HG03460 (cell line): ENCODE measurements around the gene ERICH4.
"Not testable (repeated sequence)": the region's sequence is repeated elsewhere in the genome, so short reads cannot be mapped to it uniquely, and the experiment has no call there.

Experiments used
- ATAC-seq: cut with Tn5 transposase; IDR thresholded peaks from one replicate; pipeline ENCODE4 v1.9.1; 2021; ENCODE audit not compliant: unreplicated experiment

ERICH4 gene

DNA sequence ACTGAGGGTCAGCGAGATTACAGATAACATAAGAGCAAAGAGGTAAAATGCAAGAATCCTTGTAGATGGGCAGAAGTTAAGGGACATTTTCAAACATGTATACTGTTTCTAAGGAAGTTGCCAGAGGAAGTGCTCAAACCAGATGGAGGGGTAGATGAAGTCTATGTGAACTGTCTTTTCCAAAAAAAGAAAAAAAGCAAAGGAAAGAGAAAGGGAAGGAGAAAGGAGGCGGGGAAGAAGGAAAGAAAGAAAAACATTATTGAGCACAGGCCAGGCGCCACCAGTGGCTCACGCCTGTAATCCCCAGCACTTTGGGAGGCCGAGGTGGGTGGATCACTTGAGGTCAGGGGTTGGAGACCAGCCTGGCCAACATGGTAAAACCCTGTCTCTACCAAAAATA, 8.5 kb upstream of the ERICH4 start:
- no peak for ATAC-seq

DNA sequence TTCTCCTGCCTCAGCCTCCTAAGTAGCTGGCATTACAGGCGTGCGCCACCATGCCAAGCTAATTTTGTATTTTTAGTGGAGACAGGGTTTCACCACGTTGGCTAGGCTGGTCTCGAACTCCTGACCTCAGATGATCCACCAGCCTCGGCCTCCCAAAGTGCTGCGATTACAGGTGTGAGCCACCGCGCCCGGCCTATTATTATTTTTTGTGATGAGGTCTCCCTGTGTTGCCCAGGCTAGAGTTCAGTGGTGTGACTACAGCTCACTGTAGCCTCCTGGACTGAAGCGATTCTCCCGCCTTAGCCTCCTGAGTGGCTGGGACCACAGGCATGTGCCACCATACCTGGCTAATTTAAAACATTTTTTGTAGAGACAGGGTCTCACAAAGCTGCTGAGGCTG, 7.6 kb upstream of the ERICH4 start:
- ATAC-seq, result not testable (repeated sequence)

DNA sequence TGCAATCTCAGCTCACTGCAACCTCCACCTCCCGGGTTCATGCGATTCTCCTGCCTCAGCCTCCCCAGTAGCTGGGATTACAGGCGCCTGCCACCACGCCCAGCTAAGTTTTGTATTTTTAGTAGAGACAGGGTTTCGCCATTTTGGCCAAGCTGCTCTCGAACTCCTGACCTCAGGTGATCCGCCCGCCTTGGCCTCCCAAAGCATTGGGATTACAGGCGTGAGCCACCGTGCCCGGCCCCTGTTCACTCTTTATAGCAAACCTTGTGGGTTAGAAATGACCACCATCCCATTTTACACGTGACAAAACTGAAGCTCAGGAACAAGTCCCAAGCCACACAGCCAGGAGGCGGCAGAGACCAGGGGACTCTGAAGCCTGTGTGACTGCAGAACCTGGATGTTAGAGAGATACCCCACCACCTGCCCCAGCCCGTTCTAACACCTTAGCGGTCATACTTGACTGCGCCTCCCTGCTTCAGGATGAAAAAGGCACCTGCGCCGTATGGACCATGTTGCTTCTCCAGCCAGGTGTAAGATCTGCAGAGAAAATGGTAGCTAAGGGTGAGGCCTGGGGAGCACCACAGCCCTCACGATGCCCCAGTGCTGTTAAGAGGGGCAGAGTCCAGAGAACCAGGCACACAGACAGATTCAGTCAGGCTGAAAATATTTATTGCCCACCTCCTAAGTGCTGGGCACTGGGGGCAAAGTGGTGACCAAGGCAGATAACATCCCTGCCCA, 6.9 kb upstream of the ERICH4 start:
- no peak for ATAC-seq

DNA sequence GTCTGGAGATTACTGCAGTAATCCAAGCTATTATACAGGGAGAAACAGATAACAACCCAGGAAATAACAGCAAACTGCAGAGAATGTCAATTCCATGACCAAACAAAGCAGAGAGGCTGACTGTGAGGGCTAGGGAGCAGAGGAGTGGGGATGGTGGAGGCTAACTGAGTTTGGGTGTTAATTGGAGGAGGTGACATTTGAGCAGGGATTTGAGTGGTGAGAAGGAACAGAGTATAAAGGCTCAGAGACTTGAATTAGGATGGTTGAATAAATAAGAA, 6.3 kb upstream of the ERICH4 start:
- no peak for ATAC-seq

DNA sequence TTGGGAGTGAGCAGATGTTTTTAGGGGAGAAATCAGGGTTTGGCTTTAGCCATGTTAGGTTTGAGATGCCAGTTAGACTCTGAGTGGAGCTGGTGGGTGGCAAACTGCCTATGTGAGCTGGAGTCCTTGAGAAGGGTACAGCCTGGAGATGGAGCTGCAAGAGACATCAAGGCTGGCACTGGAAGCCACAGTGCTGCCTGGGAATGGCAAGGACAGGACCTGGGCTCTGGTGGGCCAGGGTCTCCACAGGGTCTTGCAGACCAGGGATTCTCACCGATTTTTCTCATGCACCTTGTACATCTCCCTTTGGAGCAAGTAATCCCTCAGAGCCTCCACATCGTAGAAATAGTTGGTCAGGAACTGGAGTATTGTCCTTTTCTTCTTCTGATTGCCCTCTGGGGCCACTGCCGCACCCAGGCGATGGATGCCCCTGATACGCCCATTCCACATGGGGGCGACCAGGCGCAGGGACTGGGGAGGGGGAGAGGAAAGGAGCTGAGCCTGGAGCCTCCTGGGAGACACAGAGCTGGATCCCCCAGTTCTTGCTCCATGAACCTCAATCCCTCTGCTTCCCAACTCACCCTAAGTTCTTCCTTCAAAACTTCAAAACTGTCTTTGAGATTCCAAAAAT, 4.9 kb upstream of the ERICH4 start:
- ATAC-seq, result no peak

DNA sequence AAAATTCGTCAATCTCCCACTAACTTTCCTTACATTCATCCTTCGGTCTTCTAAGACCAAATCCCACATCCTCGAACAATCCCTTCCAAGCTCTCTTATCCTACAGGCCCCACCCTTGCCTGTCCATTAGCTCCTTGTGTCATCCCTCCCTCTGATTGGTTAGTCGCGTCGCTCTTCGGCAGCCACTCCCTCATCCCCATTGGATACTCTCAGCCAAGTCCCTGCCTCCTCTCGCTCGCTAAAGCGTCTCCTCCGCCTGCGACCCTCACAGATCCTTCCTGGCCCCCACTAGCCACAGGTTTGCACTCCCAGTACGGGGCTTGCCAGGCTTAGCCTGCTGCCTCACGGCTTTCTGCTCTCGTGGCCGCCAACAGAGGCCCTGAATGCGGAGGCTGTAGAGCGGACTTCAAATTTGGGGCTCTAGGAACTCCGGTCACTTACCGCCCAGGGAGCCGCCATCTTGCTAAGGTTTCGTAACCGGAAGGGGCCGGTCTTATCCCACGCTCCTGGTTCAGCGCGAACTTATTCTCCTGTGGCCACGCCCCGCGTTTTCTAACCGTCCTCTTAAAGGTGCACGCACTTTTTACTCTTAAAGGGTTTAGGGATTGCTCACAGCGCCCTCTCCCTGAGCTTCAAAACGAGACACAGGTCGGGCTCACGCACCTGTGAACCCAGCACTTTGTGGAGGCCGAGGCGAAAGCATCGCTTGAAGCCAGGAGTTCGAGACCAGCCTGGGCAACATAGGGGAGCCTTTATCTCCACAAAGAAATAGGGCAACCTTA, 3.3 kb upstream of the ERICH4 start, which contains the start of gene DMAC2:
Gene DMAC2, minus strand, starts transcription at position 472 of the 782 bp plus-strand sequence. Its CDS starts 13 bp downstream, at position 459.
- peak; percentile 91 for ATAC-seq

DNA sequence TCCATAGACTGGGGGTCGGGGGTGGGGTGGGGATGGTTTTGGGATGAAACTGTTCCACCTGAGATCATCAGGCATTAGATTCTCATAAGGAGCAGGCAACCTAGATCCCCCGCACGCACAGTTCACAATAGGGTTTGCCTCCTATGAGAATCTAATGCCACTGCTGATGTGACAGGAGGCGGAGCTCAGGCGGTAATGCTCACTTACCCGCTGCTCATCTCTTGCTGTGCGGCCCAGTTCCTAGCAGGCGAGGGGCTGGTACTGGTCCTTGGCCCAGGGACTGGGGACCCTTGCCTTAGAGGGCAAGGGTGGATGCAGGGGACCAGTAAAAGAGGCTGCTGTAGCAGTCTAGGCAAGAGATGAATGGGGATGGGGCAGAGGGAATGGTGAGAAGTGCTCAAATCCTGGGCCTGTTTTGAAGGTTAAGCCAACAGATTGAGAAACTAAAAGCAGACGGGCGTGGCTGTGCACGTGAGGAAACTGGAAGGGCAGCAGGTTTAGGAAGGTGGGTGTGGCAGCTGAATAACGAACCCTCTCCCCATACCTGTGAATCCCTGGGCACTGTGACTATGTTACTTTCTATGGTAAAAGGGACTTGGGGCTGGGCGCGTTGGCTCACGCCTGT, 1.5 kb upstream of the ERICH4 start:
- no peak for ATAC-seq

DNA sequence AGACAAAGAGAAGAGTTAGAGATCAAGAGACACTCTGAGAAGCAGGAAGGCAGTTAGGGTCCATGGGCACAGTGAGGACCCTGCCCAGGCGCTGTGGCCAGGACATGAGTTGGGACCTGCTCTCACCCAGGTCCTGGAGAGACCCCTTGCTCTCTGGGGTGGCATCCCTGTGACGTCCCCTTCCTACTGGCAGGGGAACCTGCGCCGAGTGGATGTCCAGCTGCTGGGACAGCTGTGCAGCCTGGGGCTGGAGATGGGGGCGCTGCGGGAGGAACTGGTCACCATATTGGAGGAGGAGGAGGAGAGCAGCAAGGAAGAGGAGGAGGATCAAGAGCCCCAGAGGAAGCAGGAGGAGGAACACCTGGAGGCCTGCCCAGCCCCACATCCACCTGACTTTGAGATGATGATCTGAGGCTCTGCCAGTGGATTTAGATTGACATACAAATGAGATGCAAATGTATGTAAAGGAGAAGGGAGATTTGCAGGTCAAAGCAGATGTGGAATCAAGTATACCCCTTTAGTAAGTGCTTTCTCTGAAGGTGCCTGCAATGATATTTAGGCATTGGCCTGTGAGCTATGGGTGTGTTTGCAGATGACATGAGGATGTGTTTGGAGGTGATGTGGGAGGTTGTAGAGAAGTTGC, 978 bp downstream of the ERICH4 start:
- no peak for ATAC-seq

DNA sequence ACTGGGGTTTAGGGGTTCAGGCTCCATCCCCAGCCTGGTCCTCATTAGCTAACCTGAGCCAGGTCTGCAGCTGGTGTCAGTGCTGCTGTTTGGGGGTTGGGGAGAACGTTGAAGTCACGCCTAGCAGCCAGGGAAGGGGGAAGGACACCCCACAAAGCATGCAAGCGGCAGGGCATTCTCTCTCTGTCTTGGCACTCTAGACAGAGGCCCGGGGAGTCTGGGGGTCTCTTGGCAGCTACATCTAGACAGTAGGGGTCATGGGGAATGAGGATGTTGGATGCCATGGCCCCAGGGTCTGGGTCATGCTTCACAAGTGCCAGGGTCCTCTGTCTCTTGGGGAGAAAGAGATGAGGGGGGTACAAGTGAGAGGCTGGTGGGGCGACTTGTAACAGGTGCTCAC, 2.6 kb downstream of the ERICH4 start:
- ATAC-seq, result no peak

DNA sequence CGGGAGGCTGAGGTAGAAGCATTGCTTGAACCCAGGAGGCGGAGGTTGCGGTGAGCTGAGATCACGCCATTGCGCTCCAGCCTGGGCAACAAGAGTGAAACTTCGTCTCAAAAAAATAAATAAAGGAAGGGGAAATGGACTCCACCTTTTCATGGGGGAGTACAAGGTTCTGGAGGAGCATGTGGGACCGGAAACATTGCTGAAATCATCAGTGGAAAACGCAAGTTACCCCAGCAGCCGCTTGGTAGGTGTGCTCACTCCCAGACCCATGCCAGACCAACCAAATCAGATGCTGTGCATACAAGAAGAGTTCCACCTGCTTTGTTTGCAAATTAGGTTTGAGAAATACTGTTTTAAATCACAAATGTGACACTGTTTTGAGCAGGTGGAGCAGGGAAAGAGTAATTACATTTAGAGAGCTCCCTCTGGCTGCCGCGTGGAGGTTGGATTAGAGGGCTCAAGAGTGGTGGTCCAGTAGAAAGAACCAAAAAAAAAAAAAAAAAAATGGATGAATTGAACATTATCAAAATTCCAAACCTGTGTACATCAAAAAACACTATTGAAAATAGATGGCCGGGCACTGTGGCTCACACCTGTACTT, 4.9 kb downstream of the ERICH4 start:
- ATAC-seq, result no peak

DNA sequence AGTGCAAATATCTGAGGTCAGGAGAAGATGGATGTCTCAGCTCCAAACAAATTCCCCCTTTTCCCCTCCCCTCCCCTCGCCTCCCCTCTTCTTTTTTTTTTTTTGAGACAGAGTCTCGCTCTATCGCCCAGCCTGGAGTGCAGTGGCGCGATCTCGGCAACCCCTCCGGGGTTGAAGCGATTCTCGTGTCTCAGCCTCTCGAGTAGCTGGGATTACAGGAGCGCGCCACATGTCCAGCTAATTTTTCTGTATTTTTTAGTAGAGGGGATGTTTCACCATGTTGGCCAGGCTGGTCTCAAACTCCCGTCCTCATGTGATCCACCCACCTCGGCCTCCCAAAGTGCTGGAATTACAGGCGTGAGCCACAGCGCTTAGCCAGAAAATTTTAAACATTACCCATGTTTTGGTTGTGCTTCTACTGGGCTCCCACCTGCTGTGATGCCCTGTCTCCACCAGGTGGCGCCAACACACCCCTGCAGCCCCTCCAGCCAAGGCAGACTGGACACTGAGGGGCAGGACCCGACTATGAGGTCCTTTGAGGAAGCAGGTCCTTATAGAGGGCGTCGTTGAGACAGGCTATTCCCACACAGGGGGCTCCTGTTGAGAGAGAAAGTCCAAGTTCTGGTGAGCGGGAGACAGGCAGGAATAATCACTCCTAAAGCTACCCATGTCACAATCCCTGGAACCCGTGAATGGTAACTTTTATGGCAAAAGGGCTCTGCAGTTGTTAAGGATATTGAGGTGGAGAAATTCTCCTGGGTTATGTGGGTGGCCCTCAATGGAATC, 6.3 kb downstream of the ERICH4 start:
- no peak for ATAC-seq

DNA sequence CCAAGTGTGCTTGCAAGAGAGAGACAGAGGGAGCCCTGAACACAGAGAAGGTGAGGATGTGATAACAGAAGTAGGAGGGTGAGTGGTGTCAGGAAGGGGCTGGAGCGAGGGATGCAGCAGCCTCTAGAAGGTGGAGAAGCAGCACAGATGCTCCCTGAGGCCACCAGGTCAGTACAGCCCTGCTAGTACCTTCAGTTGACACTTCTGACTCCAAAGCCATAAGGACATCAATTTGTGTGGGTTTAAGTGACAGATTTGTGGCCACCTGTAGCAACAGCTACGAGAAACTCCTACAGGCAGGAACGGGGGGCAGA, 6.9 kb downstream of the ERICH4 start:
- no peak for ATAC-seq

DNA sequence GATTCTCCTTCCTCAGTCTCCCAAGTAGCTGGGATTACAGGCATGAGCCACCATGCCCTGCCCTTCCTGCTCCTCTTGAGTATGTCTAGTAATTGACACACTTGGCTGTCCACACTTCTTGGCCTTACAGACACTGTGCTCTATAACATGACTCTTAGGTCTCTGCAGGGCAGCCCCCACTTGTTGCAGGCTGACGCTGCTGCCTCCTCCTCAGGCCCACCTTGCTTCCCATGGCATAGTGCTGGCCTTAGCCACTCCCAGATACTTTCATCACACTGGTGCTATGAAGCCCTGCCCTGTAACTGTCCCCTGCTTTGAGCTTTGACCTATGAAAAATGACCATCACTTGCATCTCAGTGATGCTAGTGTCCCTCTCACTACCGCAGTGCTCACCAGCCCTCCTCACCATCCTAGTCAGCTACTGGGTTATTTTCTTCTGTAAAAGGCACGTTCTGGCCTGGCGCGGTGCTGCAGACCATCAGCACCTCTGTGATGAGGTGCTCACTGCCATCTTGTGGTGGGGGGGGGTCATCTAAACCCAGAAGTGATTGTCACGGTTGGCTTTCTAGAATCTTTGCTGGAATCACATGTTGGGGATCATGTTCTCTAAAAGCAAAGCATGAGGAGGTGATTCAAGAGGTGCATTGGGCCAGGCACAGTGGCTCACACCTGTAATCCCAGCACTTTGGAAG, 9.8 kb downstream of the ERICH4 start:
- no peak for ATAC-seq

DNA sequence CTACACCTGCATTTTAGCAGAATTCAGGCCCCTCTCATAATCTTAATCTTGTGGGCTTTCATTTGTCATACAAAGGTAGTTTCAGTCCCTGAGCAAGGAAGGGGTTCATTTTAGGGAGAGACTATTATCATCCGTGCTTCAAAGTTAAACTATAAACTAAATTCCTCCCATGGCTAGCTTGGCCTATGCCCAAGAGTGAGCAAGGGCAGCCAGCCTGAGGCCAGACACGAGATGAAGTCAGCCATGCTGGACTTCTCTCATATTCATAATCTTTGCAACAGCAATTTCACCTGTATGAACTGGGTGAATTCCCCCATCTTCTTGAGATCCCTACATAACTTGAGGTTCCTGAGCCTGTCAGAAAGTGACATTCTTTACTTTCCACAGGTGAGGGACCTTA, 13.0 kb downstream of the ERICH4 start:
- ATAC-seq, result no peak

DNA sequence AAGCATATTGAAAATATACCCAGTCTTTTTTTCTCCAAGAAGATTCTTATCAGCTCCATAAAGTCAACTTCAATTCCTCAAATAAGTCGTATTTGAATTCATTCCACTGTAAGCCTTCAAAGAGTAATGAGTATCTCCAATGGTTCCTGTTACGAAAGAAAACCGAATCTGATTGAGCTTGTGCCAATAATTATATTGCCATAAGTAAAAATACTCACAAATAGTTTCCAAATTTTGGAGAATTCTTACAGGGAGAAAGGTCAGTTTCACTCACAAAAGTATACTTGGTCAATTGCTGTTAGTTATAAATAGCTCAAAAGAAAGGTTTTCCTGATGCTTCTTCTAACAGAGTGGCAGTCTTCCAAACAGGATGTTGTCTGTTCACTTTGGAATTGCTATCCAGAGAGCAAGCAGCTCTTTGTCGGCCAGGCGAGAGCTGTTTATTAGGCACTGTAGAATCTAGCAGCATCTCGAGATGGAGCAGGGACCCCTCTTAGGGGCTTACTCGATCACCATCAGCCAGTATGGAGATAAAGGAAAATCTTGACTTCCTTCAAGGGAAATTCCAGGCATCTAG, 13.5 kb downstream of the ERICH4 start:
- no peak for ATAC-seq

DNA sequence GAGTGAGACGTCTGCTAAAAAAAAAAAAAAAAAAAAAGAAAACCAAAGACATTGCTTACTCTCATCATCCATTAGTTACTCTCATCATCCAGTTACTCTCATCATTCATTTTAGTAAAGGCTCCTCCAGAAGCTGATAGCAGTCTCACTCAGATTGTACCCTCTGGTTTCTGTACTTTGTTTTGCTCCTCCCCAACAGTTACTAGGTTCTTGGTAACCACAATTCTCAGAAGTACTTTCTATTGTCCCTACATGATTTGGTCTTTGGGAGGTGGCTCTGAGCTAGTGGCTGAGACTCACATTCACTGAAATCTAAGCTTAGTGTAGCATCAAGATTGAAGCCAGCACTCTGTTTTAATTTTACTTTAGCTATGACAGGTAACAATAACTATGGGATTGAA, 14.3 kb downstream of the ERICH4 start:
- ATAC-seq, result no peak

DNA sequence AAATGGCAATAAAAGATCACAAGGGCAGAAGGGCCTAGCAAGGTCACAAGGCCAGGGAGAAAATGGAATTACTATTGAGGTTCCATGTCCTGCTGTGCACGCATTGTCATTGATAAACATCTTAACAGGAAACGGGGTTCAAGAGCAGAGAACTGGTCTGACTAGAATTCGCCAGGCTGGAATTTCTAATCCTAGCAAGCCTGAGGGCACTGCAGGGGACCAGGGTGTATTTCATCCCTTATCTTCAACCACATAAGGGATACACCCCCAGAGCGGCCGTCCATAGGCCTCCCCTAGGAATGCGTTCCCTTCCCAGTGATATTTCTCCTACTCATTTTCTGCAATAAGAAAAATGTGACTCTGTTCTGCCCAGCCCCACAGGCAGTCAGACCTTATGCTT, 19.5 kb downstream of the ERICH4 start:
- ATAC-seq, result no peak

DNA sequence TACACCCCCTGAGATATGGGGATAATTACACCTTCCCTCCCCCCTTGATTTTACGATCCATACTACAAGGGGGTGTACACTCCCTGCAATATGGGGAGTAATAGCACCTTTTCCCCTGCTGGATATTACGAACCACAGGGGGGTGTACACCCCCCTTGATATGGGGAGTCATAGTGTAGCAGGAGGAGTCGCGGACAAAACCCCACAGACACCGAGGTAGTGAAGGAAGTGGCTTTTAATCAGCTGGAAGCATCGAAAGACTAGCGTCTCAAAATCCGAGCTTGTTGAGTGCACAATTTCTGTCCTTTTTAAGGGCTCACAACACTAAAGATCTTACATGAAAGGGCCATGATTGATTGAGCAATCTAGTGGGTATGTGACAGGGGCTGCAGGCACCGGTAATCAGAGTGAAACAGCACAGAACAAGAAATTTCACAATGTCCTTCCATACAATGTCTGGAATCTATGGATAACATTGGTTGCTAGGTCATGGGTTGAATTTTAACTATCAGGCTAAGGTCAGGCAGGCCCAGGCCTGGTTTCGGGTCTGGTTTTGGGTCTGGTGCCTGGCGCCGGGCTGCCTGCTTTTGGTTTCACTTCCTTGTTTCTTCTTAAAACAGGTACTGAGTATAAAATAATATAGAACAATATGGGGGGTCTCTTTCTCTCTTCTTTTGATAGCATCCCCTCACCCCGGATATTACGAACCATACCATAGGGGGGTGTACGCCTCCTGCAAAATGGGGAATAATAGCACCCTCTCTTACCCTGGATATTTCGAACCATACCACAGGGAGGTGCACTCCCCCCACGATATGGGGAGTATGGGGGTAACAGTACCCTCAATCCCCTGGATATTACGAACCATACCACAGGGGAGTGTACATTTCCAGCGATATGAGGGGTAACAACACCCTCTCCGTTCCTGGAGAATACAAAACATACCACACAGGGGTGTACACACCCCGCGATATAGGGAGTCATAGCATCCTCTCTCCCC, 20.6 kb downstream of the ERICH4 start:
- ATAC-seq, result not testable (repeated sequence)
